Stimulated activated naive CD8-positive, alpha-beta T cell treated with anti-CD3 and anti-CD28 coated beads, Interleukin-15, Interleukin-2, amounts not matched to agents 100 ng/mL and 50 ng/mL, for 24 hours (primary cell): ENCODE measurements around the gene TTC34.

Experiments
- H3K27ac Mint-ChIP-seq: one replicate; pipeline ENCODE4 v1.8.0; 2021; ENCODE audit warnings: mild to moderate bottlenecking, mixed read lengths
- H3K27me3 Mint-ChIP-seq: one replicate; pipeline ENCODE4 v1.8.0; 2021; ENCODE audit warnings: mixed read lengths
- H3K36me3 Mint-ChIP-seq: one replicate; pipeline ENCODE4 v1.8.0; 2021; ENCODE audit warnings: low read depth, mixed read lengths
- H3K4me1 Mint-ChIP-seq: one replicate; pipeline ENCODE4 v1.8.0; 2021; ENCODE audit warnings: low read depth, mixed read lengths
- H3K4me3 Mint-ChIP-seq: one replicate; pipeline ENCODE4 v1.8.0; 2021; ENCODE audit warnings: mild to moderate bottlenecking, mixed read lengths
- H3K9me3 Mint-ChIP-seq: one replicate; pipeline ENCODE4 v1.8.0; 2021; ENCODE audit warnings: mixed read lengths

The TTC34 gene

GRCh38 chr1:2832506-2833453, 31.3 kb upstream of the TTC34 start:
- H3K4me3 Mint-ChIP-seq: no peak overlapping the region
- H3K27ac Mint-ChIP-seq: no peak overlapping the region
- no peaks in the 10 kb centered on the region for H3K27me3 Mint-ChIP-seq
- no peaks in the 10 kb centered on the region for H3K9me3 Mint-ChIP-seq
- H3K36me3 Mint-ChIP-seq: no peaks in the 10 kb centered on the region
- no peaks in the 10 kb centered on the region for H3K4me1 Mint-ChIP-seq

DNA sequence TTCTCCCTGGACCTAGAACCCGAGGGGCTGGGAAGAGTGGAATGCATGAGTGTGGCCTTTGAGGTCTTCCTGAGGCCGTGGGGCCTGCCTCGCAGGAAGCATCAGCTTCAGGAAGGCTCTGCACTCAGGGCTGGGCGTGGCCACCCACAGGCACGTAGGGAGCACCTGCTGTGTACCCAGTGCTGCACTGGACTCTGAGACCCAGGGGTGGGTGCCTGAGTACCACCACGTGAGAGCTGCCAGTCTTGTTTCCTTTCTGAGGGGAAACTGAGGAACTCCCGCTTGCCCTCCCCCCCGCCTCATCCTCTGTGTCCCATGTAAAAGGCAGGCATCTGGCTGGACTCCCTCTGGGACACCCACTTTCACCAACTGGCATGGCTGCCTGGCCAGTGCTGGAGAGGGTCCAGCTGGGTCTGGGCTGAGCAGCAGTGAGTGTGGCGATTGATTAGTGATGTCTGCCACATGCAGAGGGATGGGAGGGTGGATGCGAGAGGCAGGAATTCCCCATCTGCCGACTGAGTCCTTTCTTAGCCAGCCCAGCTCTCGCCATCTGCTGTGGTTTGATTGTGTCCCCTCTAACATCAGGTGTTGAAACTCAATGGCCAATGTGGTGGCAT, 30.2 kb upstream of the TTC34 start:
- H3K4me1 Mint-ChIP-seq: no peaks in the 10 kb centered on the region
- no peaks in the 10 kb centered on the region for H3K36me3 Mint-ChIP-seq
- H3K27me3 Mint-ChIP-seq: no peaks in the 10 kb centered on the region
- no peaks in the 10 kb centered on the region for H3K9me3 Mint-ChIP-seq
- no peak overlapping the region for H3K4me3 Mint-ChIP-seq
- H3K27ac Mint-ChIP-seq: no peak overlapping the region

- Mint-ChIP-seq H3K4me1 (no peaks in the 10 kb centered on the region), H3K9me3 (no peaks in the 10 kb centered on the region), H3K36me3 (no peaks in the 10 kb centered on the region), H3K4me3 (no peak overlapping the region), H3K27me3 (no peaks in the 10 kb centered on the region), H3K27ac (no peak overlapping the region)
Measured at GRCh38 chr1:2830761-2831425, 29.4 kb upstream of the TTC34 start.

DNA sequence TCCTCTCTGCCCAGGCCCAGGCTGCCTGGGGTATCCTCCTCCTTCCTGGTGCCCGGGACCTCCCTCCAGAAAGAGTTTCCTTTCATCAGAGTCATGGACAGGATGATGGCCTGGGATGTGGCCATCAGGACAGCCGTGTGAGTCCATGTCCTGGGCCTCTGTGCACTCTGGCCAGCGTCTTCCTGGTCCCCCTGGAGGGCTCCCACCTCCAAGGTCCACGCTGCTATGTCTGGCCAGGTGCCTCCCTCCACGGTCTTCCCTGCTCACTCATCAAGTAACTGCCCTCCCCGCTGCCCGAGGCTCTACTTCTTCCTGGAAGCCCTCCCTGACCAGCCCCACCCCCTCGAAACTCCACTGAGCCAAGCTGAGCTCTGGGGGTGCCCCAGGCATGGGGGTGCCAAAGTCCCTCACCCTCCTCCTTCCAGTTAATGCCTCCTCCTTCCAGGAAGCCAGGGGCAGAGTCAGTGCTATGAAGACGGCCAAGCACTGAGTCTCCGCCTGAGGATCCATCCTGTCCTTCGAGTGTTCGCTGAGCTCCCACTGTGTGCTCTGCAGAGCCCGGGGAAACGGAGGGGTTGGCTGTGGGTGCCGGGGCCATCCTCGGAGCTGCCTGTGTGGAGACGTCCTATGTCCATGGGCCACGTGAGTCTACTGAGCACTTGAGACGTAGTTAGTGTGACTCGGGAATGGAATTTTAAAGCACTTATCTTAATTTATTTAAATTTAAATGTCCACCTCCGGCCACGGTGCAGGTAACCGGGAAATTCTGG, 28.5 kb upstream of the TTC34 start:
- H3K27me3 Mint-ChIP-seq: no peaks in the 10 kb centered on the region
- H3K36me3 Mint-ChIP-seq: no peaks in the 10 kb centered on the region
- H3K4me1 Mint-ChIP-seq: no peaks in the 10 kb centered on the region
- no peak overlapping the region for H3K4me3 Mint-ChIP-seq
- H3K9me3 Mint-ChIP-seq: no peaks in the 10 kb centered on the region
- no peak overlapping the region for H3K27ac Mint-ChIP-seq

- no peaks in the 10 kb centered on the region for H3K36me3 Mint-ChIP-seq
- no peak overlapping the region for H3K27ac Mint-ChIP-seq
- H3K4me1 Mint-ChIP-seq: no peaks in the 10 kb centered on the region
- H3K9me3 Mint-ChIP-seq: no peaks in the 10 kb centered on the region
- no peaks in the 10 kb centered on the region for H3K27me3 Mint-ChIP-seq
- no peak overlapping the region for H3K4me3 Mint-ChIP-seq
Measured at GRCh38 chr1:2828586-2829250, 27.2 kb upstream of the TTC34 start.

GRCh38 chr1:2826736-2827292, 25.3 kb upstream of the TTC34 start:
- no peak overlapping the region for H3K4me3 Mint-ChIP-seq
- H3K36me3 Mint-ChIP-seq: no peaks in the 10 kb centered on the region
- no peak overlapping the region for H3K27ac Mint-ChIP-seq
- no peaks in the 10 kb centered on the region for H3K4me1 Mint-ChIP-seq
- H3K27me3 Mint-ChIP-seq: no peaks in the 10 kb centered on the region
- no peaks in the 10 kb centered on the region for H3K9me3 Mint-ChIP-seq

GRCh38 chr1:2826316-2826715, 24.8 kb upstream of the TTC34 start:
- Mint-ChIP-seq H3K4me1 (no peaks in the 10 kb centered on the region), H3K9me3 (no peaks in the 10 kb centered on the region), H3K36me3 (no peaks in the 10 kb centered on the region), H3K27me3 (no peaks in the 10 kb centered on the region), H3K27ac (no peak overlapping the region), H3K4me3 (no peak overlapping the region)

GRCh38 chr1:2825487-2826189, 24.1 kb upstream of the TTC34 start:
- Mint-ChIP-seq H3K9me3 (no peaks in the 10 kb centered on the region), H3K4me3 (no peak overlapping the region), H3K4me1 (no peaks in the 10 kb centered on the region), H3K36me3 (no peaks in the 10 kb centered on the region), H3K27me3 (no peaks in the 10 kb centered on the region), H3K27ac (no peak overlapping the region)

DNA sequence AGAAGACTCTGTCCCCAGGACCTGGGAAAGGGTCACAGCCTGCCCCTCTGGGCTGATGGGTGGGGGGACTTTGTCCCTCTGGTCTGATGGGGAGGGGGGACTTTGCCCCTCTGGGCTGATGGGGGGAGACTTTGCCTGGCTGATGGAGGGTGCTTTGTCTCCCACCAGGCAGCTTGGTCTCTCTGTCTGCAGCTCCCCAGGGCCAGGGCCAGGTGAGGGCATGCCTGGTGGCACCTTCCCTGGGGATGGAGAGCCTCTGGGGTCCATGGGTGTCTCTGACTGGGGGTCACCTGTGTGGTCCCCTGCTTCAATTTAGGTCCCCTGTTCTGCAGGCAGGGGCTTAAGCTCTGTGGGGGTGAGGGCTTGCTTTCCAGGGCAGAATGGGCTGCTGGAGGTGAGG, 23.5 kb upstream of the TTC34 start:
- Mint-ChIP-seq H3K27me3 (no peaks in the 10 kb centered on the region), H3K9me3 (no peaks in the 10 kb centered on the region), H3K4me1 (no peaks in the 10 kb centered on the region), H3K36me3 (no peaks in the 10 kb centered on the region), H3K4me3 (no peak overlapping the region), H3K27ac (no peak overlapping the region)

DNA sequence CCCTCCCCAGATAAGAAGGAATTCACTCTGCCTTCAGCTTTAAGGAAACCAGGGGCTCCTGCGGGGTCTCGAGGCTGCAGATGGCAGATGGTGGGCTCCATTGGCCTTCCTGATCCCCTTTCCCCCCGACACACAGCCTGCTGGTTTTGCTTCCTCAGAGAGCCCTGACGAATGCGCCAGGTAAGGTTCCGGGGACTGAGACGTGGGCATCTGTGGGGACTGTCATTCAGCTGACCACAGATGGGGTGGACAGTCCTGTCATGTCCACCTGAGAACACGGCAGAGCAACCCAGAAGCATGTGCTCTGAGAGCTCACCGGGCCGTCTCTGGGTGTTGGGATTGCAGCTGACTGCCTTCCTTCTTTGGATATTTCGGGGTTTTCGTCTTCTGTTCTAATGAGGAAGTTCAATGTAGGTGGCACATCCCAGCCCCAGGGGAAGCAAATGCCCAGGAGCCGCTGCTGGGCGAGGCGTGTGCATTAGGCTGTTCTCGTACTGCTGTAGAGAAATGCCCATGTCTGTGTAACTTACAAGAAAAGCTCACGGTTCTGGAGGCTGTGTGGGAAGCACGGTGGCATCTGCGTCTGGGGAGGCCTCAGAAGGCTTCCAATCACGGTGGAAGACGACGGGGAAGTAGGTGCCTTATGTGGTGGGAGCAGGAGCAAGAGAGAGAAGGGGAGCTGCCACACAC, 22.6 kb upstream of the TTC34 start:
- H3K4me3 Mint-ChIP-seq: no peak overlapping the region
- H3K36me3 Mint-ChIP-seq: no peaks in the 10 kb centered on the region
- H3K27me3 Mint-ChIP-seq: no peaks in the 10 kb centered on the region
- no peaks in the 10 kb centered on the region for H3K4me1 Mint-ChIP-seq
- no peaks in the 10 kb centered on the region for H3K9me3 Mint-ChIP-seq
- H3K27ac Mint-ChIP-seq: no peak overlapping the region

DNA sequence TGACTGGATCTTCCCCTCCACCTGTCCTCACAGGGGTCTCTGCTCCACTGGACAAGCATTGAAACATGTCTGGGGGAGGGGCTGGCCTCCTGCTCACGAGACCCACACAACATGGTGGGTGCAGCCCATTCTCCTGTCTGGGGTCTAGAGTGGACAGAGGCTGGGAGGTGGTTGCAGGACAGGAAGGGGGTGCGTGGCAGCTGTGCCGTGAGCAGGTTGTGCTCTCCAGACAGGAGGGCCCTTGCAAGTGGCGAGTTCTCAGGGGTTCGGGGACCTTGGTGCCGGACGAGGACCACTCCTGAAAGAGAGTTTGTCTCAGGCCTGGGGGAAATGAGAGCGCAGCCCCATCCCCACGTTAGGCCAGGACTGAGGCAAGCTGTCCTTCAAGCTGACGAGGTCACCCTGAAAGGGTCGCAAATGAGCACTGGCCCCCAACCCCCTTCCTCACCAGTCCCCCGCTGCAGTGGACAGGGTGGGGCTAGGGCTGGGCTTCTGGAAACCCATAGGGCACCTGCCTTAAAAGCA, 21.2 kb upstream of the TTC34 start:
- Mint-ChIP-seq H3K36me3 (no peaks in the 10 kb centered on the region), H3K27me3 (no peaks in the 10 kb centered on the region), H3K27ac (no peak overlapping the region), H3K4me1 (no peaks in the 10 kb centered on the region), H3K4me3 (no peak overlapping the region), H3K9me3 (no peaks in the 10 kb centered on the region)

GRCh38 chr1:2821966-2822620, 20.6 kb upstream of the TTC34 start:
- no peaks in the 10 kb centered on the region for H3K4me1 Mint-ChIP-seq
- H3K4me3 Mint-ChIP-seq: no peak overlapping the region
- H3K36me3 Mint-ChIP-seq: no peaks in the 10 kb centered on the region
- no peak overlapping the region for H3K27ac Mint-ChIP-seq
- no peaks in the 10 kb centered on the region for H3K27me3 Mint-ChIP-seq
- H3K9me3 Mint-ChIP-seq: no peaks in the 10 kb centered on the region
